NCI-H2081 (cell line): ENCODE results near the gene BASP1.

Source experiments
- DNase-seq, 2 experiments: peaks; one replicate each; lab custom pipeline; 2025; lab: John Stamatoyannopoulos, UW

Gene BASP1

DNA sequence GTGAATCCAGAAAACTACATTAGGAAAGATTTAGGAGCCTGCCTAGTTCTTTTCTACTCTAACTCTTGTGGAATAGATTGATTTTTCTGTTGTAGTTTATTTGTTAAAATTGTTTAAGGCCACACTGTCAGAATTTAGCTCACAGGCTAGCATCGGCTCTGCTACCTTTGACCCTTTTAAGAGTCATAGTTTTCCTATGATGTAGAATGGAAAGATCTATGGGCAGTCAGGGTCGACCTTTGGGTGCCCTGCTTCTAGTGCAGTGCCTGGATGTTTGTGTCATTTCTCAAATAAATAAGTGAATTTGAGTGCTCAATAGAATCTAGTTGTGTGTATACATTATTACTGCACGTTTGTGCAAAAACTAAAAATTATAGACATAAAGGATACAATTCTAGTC lies 38.7 kb downstream of the BASP1 start:
- DNase-seq: no peak

DNA sequence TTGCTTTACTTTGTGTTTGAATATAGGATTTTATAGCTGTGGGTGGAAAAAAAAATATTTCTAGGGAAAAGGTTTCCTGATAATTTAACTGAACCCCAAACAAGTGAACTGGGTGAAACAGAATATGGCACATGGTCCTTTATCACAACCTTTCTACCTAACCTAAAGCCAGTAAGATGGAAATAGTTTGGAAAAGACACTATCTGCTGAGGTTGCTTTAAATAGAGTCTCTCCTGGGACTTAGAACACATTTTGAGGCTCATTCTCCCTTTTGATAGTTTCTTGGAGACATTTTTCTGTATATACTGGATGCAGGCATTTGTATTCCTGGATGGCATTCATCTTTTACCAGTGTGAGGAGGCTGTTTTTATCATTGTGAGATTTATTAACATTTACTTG lies 39.4 kb downstream of the BASP1 start:
- DNase-seq: no peak

DNA sequence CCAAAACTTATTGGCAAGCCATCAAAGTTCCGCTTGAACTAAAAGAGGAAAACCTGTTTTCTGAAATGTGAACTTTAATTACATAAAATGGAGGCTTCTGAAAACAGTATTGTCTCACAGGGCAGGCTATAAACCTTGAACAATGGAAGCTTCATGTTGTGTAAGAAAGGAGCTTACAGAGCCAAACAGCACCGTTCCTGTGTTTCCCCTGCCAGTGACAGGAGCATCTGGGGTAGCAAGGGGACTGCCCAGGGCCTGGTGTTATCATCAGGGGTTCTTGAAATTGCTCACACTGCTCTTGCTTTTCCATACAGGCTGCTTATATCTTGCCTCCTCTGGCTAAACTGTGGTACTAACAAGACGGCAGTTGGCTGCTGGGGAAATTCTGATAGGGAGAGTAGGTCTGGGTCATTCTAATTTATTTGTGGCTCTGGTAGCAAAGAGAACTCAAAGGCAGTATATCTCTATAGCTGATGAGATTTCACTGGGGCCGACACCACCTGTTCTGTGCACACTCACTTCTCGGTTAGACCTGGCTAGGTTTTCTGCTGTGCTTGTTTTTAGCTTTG lies 40.4 kb downstream of the BASP1 start:
- DNase-seq: no peak

DNA sequence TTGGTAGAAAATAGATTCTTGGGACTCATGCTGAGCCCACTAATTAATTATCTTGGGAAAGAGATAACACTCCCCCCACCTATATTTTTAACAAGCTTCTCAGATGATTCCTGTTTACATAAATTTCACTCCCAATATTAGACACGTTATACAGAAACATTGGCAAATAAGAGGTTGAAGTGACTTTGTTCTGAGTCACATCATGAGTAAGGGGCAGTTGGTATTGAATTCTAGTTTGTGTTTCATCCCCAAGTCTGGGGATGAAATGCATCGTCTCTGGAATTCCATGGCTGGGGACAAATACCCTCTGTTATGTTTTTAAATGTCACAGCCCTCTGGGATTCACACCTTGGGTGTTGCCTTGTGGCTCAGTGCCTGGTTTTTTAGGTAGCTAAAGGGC lies 41.0 kb downstream of the BASP1 start:
- DNase-seq: no peak

DNA sequence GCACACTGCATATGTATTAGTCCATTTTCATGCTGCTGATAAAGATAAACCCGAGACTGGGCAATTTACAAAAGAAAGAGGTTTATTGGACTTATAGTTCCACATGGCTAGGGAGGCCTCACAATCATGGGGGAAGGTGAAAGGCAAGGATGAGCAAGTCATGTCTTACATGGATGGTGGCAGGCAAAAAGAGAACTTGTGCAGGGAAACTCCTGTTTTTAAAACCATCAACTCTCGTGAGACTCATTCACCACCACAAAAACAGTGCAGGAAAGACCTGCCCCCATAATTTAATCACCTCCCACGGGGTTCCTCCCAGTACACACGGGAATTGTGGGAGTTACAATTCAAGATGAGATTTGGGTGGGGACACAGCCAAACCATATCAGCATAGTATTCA lies 41.6 kb downstream of the BASP1 start:
- peak in 1 of 2 experiments; percentile 54 for DNase-seq

DNA sequence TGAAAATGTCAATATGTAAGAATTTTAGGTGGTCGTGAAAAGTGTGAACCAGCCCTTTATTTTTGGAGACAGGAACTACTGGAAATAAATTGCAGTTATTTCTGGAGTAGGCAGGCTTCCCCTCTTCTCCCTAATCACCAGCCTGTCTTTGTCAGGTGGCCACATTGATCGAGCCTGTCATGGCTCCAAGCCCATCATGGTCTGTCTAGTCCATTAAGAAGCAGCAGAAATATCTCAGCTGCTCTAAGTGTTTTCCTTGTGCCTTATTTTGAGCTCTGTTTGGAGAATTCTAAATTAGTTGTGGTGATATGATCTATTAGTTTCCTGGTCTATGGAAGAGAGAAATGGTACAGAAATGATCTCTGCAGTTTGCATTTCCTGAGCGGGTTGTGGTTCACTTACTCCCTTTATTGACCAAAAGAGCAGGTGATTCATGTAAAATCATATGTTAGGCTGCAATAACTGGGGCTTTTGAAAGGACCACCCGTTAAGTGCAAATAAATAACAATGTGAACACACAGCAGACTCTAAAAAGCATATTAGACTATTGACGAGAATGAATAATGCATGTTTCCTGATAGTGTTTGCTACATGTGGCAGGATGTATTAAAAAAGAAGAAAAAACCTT lies 42.3 kb downstream of the BASP1 start:
- peak; percentile 96 to 100 for DNase-seq

DNA sequence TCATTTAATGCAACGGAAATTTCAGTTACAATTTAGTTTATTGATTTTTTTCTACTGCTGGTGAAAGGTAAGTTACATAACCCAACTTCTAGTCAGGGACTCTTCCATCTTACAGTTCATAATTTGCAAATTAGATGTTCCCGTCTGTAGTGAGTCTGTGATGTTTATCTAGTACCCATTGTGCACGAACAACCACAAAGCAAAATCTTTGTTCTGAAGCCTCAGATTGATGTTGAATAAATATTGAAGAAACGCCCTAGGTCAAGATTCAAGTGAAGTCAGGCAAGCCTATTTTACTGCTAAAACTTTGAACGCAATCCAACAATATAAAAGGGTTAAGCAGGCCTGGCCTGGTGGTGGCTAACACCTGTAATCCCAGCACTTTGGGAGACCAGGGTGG lies 43.1 kb downstream of the BASP1 start:
- peak; percentile 72 to 95 for DNase-seq

DNA sequence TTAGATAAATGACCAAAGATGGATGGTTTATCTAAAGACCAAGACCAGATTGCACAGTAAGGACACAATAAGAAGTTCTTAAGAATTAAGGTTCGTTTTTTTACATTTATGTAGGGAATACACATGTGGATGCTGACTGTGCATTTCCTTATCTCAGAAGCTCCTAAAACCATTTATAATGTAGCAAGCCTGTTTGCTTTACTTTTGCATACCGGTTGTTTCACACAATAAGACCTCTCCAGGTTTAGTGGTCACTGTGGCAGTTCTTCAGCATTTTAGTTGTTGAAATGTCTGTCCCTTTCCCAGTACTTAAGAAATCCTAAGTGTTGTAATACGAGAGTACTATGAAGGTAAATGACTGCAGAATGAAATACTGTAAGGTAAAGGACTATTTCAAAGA lies 43.6 kb downstream of the BASP1 start:
- no peak for DNase-seq

DNA sequence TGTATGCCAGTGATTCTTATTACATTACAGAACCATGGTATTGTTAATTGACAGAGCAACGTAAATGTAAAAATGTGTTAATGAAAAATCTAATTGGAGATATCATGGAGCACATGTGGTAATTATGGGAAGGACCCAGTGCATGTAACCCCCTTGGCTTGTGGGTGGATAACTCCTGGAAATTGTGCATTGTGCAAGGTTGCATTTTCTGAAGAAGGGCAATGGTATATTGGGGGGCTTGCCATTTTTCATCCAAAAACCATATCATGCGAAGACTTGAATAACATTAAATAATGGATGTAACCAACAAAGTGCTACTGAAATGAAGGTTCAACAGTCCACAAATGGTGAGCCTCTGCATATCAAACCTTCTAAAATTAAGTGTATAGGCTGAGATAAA lies 47.6 kb downstream of the BASP1 start:
- DNase-seq: no peak

DNA sequence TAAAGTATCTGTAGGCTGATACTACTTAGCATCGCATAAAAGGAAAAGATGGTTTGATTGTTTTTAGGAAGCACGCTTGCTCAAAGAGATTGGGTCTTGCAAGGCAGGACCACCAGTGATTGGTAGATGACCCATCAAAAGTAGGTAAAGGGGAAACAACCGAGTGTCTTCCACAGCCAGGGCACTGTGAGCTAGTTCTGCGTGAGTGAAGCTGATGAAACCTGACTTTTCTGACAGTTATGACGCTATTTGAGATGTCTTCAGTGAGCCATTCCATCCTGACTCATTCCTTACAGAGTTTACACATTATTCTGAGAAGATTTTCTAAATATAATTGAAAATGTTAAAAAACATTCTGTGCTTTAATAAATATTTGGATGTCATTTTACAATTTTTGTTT lies 49.7 kb downstream of the BASP1 start:
- DNase-seq: no peak

DNA sequence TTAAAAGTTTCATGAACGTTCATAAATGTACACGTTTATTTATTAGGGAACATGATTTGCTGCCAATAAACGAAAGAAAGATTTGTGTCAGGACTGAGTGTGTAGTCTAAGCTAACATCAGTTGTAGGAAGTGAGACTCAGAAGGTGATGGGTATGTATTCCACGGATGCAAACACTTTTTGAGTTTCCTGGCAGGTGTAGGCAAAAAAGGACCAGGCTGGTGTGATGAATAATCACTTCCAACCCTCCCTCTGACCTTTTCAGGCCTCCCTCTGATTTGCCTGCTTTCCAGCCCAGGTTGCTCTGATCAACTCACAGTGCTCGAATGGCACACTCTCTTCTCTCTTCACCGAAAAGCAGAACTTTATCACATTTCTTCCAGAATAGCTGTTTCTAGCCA lies 51.8 kb downstream of the BASP1 start:
- DNase-seq: peak in 1 of 2 experiments; percentile 61

DNA sequence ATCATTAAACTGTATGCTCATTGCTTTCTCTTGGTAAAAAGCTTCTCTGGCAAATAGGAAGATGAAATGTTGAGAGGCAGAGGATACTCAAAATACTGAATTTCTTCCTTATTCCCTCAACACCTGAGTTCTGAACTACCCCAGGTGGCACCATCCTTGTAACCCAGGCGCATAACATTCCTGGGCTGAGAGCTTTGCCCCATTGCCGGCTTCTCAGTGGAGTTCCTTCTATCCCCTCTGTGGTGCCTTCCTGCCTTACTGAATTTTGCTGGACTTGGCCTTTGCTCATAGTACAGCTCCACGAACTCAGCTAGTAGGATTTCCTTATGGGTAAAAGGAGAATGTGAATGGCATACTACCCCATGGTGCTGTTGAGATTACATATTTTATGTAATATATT lies 54.7 kb downstream of the BASP1 start:
- DNase-seq: no peak

DNA sequence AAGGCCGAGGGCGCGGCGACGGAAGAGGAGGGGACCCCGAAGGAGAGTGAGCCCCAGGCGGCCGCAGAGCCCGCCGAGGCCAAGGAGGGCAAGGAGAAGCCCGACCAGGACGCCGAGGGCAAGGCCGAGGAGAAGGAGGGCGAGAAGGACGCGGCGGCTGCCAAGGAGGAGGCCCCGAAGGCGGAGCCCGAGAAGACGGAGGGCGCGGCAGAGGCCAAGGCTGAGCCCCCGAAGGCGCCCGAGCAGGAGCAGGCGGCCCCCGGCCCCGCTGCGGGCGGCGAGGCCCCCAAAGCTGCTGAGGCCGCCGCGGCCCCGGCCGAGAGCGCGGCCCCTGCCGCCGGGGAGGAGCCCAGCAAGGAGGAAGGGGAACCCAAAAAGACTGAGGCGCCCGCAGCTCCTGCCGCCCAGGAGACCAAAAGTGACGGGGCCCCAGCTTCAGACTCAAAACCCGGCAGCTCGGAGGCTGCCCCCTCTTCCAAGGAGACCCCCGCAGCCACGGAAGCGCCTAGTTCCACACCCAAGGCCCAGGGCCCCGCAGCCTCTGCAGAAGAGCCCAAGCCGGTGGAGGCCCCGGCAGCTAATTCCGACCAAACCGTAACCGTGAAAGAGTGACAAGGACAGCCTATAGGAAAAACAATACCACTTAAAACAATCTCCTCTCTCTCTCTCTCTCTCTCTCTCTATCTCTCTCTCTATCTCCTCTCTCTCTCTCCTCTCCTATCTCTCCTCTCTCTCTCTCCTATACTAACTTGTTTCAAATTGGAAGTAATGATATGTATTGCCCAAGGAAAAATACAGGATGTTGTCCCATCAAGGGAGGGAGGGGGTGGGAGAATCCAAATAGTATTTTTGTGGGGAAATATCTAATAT lies 58.1 kb downstream of the BASP1 start:
- DNase-seq: no peak

DNA sequence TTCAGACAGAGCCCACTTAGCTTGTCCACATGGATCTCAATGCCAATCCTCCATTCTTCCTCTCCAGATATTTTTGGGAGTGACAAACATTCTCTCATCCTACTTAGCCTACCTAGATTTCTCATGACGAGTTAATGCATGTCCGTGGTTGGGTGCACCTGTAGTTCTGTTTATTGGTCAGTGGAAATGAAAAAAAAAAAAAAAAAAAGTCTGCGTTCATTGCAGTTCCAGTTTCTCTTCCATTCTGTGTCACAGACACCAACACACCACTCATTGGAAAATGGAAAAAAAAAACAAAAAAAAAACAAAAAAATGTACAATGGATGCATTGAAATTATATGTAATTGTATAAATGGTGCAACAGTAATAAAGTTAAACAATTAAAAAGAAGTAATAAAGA lies 59.0 kb downstream of the BASP1 start:
- DNase-seq: no peak

DNA sequence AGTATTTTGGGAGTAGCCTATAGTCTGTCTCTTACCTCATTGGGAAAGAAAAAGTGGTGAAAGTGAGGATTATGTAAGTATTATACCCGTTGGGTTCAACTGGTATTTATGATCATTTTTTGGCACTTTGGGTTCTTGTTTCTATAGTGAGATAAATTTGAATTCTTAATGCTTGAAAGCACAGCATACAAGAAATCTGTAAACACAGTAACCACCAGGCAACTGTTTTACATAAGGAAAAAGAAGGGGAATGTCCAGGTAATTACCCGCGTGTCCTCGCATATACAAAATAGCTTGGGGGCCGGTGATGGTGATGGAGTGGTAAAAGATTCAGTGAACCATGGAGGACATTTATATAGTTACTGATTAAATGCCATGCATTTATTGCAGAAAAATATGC lies 60.5 kb downstream of the BASP1 start:
- no peak for DNase-seq

DNA sequence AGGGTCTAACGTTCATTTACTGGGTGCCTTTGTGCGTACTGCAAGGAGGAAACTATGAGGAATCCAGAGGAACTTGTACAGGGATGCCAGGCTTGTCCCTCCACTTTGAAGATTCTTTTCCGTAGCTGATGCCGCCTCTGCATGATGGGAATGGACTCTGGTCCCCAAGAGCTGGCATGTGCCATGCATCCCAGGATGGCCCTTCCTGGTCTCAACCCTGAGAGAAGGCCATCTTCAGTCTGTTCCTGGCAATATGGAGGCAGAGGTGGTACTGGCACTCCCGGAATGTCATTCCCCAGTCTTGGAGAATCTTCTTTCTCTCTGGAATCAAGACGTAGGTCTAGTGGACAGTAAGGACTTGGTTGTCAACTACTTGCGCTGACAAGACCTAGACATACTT lies 61.5 kb downstream of the BASP1 start:
- DNase-seq: no peak

DNA sequence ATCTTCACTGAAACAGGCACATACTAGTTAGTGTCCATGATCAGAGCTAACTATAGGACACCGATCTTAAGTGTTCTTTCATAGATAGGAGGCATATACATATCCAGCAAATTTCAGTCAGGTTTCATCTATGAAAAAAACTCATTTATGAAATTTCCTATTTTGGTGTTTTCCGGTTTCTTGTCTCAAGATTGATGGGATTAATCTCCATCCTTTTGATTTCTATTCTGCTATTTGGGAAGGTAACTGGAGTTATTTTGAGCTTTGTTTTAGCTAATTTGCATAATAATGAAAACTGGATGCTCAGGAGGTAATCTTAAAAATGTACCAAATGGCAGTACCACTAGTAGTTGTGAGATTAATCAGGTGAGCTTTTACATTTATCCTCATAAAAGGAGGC lies 62.1 kb downstream of the BASP1 start:
- no peak for DNase-seq

DNA sequence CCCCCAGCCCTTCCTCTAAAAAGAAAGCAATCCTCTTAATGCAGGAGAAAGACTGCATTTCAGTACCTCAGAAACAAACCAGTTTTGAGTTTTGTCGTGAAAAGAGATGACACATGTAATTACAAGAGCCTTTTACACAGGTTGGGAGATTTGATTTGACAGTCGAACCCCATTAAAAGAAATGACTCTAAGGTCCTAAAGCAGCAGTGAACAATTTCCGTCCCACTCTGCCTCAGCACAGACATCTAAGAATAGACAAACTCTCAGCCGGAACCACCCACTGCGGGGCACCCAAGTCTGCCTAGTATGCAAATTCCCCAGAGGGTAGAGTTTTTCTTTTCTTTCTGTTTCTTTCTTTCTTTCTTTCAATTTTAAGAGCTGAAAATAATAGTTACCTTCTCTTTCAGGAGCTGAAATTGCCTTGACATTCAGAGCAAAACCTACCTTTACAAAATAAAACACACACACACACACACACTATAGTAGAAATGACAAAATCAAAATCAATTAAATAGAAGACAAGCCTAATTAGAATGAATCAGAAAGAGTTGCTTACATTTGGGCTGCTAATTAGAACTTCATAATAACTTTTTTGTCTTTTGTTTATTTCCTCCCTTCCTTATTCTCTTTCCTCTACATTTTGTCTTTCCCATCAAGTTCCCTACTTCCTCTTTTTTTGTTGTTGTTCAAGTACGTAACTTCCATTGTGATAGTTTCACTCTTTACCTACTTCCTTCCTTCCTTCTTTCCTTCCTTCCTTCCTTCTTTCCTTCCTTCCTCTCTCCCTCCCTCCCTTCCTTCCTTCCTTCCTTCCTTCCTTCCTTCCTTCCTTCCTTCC lies 65.1 kb downstream of the BASP1 start:
- no peak for DNase-seq

DNA sequence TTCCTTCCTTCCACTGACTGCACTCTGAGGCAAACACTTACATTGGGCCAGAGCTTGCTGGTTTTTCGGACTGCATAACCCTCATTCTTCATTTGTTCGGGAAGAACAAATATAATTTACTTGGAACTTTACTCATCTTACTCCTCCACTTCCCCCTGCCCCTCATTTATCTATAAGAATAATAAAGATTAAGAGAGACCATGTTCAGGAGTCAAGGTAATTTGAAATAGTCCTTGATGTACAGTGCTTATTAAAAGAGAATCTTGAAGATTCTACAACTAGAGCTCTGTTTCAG lies 65.6 kb downstream of the BASP1 start:
- no peak for DNase-seq

DNA sequence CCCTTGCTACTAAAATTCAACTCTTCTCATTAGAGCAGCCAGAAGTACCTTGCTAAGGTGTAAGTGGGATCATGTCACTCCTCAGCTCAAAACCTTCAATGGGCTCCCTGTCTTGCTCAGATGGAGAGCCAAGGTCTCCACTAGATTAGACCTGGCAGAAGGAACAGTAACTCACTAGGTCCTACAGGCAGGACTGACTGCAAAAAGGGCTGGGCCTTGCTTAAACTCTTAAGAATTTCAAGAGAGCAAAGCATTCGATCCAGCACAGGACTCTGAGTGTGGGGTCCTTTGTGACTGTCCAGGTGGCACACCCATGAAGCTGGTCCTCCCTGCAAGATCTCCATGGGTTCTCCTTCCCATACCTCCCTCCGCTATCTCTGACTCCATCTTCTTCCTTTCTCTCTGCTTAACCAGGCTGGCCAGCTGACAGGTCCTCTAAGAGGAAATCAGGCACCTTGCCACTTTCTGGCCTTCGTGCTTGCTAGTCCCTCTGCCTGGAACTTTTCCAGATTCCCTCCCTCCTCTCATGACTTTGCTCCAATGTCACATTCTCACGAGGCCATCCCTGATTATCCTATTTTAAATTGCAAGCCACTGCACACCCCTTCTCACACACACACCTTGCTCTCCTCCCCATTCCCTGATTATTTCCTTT lies 70.2 kb downstream of the BASP1 start:
- DNase-seq: no peak

DNA sequence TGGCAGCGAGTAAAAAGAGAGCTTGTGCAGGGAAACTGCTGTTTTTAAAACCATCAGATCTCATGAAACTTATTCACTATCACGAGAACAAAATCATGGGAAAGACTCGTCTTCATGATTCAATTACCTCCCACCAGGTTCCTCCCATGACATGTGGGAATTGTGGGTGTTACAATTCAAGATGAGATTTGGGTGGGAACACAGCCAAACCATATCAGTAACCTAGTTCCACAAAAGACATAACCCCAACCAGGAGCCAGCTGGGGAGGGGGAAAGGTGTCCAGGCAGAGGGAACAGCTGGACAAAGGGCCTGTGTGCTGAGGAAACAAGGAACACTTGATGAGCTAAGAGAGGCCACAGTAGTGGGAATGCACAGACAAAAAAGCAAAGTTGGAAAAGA lies 71.1 kb downstream of the BASP1 start:
- DNase-seq: no peak
